ENCODE results near the gene TOM1L2.

Gene TOM1L2

DNA sequence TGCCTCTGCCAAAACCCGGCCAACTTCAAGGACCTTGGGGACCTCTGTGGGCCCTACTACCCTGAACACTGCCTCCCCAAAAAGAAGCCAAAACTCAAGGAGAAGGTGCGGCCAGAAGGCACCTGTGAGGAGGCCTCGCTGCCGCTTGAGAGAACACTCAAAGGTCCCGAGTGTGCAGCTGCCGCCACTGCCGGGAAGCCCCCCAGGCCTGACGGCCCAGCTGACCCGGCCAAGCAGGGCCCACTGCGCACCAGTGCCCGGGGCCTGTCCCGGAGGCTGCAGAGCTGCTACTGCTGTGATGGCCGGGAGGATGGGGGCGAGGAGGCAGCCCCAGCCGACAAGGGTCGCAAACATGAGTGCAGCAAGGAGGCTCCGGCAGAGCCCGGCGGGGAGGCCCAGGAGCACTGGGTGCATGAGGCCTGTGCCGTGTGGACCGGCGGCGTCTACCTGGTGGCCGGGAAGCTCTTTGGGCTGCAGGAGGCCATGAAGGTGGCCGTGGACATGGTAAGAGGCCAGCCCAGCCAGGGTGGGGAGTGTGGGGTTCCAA is 174.1 kb downstream of the TOM1L2 start:
- DNase-seq, result no peak

DNA sequence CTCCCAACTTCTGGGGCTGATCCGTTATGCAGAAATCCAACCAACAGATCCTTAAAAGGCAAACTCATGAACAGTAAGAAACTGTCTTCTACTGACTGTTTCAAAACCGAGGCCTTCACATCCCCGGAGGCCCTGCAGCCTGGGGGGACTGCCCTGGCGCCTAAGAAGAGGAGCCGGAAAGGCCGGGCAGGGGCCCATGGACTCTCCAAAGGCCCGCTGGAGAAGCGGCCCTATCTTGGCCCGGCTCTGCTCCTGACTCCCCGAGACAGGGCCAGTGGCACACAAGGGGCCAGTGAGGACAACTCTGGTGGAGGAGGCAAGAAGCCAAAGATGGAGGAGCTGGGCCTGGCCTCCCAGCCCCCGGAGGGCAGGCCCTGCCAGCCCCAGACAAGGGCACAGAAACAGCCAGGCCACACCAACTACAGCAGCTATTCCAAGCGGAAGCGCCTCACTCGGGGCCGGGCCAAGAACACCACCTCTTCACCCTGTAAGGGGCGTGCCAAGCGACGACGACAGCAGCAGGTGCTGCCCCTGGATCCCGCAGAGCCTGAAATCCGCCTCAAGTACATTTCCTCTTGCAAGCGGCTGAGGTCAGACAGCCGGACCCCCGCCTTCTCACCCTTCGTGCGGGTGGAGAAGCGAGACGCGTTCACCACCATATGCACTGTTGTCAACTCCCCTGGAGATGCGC is 174.9 kb downstream of the TOM1L2 start:
- no peak for DNase-seq

DNA sequence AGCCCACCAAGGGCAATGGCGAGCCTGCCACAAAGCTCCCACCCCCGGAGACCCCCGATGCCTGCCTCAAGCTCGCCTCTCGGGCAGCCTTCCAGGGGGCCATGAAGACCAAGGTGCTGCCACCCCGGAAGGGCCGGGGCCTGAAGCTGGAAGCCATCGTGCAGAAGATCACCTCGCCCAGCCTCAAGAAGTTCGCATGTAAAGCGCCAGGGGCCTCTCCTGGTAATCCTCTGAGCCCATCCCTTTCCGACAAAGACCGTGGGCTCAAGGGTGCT is 175.5 kb downstream of the TOM1L2 start:
- no peak for DNase-seq

DNA sequence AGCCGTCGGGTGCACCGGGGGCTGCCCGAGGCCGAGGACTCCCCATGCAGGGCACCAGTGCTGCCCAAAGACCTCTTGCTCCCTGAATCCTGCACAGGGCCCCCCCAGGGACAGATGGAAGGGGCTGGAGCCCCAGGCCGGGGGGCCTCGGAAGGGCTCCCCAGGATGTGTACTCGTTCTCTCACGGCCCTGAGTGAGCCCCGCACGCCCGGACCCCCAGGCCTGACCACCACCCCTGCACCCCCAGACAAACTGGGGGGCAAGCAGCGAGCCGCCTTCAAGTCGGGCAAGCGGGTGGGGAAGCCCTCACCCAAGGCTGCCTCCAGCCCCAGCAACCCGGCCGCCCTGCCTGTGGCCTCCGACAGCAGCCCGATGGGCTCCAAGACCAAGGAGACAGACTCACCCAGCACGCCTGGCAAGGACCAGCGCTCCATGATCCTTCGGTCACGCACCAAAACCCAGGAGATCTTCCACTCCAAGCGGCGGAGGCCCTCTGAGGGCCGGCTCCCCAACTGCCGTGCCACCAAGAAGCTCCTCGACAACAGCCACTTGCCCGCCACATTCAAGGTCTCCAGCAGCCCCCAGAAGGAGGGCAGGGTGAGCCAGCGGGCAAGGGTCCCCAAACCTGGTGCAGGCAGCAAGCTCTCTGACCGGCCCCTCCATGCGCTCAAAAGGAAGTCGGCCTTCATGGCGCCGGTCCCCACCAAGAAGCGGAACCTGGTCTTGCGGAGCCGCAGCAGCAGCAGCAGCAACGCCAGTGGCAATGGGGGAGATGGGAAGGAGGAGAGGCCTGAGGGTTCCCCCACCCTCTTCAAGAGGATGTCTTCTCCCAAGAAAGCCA is 176.0 kb downstream of the TOM1L2 start:
- no peak for DNase-seq

DNA sequence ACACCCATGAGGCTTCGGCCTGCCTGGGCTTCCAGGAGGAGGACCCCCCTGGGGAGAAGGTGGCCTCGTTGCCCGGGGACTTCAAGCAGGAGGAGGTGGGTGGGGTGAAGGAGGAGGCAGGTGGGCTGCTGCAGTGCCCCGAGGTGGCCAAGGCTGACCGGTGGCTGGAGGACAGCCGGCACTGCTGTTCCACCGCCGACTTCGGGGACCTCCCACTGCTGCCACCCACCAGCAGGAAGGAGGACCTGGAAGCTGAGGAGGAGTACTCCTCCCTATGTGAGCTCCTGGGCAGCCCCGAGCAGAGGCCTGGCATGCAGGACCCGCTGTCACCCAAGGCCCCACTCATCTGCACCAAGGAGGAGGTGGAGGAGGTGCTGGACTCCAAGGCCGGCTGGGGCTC is 176.9 kb downstream of the TOM1L2 start:
- no peak for DNase-seq

DNA sequence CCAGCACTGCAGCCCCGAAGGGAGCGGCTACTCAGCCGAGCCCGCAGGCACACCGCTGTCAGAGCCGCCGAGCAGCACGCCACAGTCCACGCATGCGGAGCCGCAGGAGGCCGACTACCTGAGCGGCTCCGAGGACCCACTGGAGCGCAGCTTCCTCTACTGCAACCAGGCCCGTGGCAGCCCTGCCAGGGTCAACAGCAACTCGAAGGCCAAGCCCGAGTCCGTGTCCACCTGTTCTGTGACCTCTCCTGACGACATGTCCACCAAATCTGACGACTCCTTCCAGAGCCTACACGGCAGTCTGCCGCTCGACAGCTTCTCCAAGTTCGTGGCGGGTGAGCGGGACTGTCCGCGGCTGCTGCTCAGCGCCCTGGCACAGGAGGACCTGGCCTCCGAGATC is 177.8 kb downstream of the TOM1L2 start:
- DNase-seq, result no peak
